K562 (cell line): Measurements from ENCODE around the gene CCT5.

Experiments
- ATF7 ChIP-seq: fragments of 450-650 bp; IDR thresholded peaks from 2 replicates; pipeline ENCODE4 v1.7.1; 2014; ENCODE audit warnings: mild to moderate bottlenecking, moderate library complexity
- BRF1 ChIP-seq: IDR thresholded peaks from 3 replicates; pipeline ENCODE4 v1.6.1; 2011; ENCODE audit warnings: borderline replicate concordance, mild to moderate bottlenecking; ENCODE audit not compliant: insufficient read length; ENCODE audit errors: extremely low read depth
- CHD2 ChIP-seq: IDR thresholded peaks from 2 replicates; pipeline ENCODE4 v1.6.1; 2011; ENCODE audit warnings: low read depth, low read length
- CUX1 ChIP-seq: fragments of 200-800 bp; sonication (Bioruptor generic); IDR thresholded peaks from 2 replicates; pipeline ENCODE4 v1.6.1; 2016; ENCODE audit warnings: missing genetic modification characterization, missing compliant biosample characterization
- FOXA3 ChIP-seq, 2 experiments: fragments of 450-650 bp in 1 of 2; sonication (generic) in 1 of 2; formaldehyde crosslinking; IDR thresholded peaks in 1 of 2; conservative IDR thresholded peaks in 1 of 2; 2 replicates each; pipeline versions ENCODE4 v1.4.0 to v1.8.0; 2020 to 2022; ENCODE audit warnings: mild to moderate bottlenecking in 2 of 2, missing genetic modification reagents in 1 of 2
- JUND ChIP-seq, 2 experiments: IDR thresholded peaks; 2 replicates in 1 of 2; 3 replicates in 1 of 2; pipeline ENCODE4 v1.6.1; 2011; ENCODE audit warnings: borderline replicate concordance in 2 of 2, low read depth in 2 of 2, low read length in 2 of 2, improper control_type of control experiment in 1 of 2, missing biosample characterization in 1 of 2, missing genetic modification characterization in 1 of 2, missing genetic modification reagents in 1 of 2
- MYC ChIP-seq, 2 experiments: fragments of 250-450 bp in 1 of 2; sonication (Bioruptor Pico) in 1 of 2; IDR thresholded peaks; 2 replicates each; pipeline versions ENCODE4 v1.5.1 to v1.6.1; 2012 to 2021; ENCODE audit warnings: low read depth in 2 of 2, borderline replicate concordance in 1 of 2, improper control_type of control experiment in 1 of 2, low read length in 1 of 2, mild to moderate bottlenecking in 1 of 2, moderate library complexity in 1 of 2
- SMAD2 ChIP-seq: fragments of 150-350 bp; IDR thresholded peaks from 2 replicates; pipeline ENCODE4 v1.6.1; 2014; ENCODE audit warnings: low read depth, mild to moderate bottlenecking, low read length
- ZNF57 ChIP-seq: fragments of 450-650 bp; formaldehyde crosslinking; IDR thresholded peaks from 2 replicates; pipeline ENCODE4 v1.4.0; 2020; ENCODE audit warnings: mild to moderate bottlenecking, moderate library complexity

GRCh38 chr5:10261065-10261464, 11.0 kb downstream of the CCT5 start:
- TF ChIP-seq MYC (IDR thresholded peaks at IDR 0.05; ENCODE audit: low read depth, low read length) (no peak), MYC (CRISPR knock-in tag; IDR thresholded peaks at IDR 0.05; ENCODE audit: borderline replicate concordance, low read depth) (no peak), FOXA3 (CRISPR knock-in tag; conservative IDR thresholded peaks at IDR 0.05 in 1 of 2, IDR thresholded peaks at IDR 0.05 in 1 of 2) (no peak), SMAD2 (no peak), ATF7 (no peak), CUX1 (no peak), CHD2 (no peak), BRF1 (no peak), ZNF57 (CRISPR knock-in tag) (no peak), JUND (IDR thresholded peaks at IDR 0.05; ENCODE audit: borderline replicate concordance, low read depth, low read length) (no peak), JUND (tag; IDR thresholded peaks at IDR 0.05; ENCODE audit: borderline replicate concordance, low read depth, low read length) (no peak)
